Naive thymus-derived CD4-positive, alpha-beta T cell (primary cell): ENCODE measurements around the gene TMEM98. TPM values are rescaled to one million over a fixed set of nuclear protein-coding genes. Genes with fewer than 3 reads are reported as not detected.

Source experiments
- ATAC-seq: fragments of 150-1000 bp; cut with Tn5 transposase; 2 replicates; pipeline ENCODE4 v1.10.0; 2021; ENCODE audit warnings: mild to moderate bottlenecking, moderate library complexity
- CTCF ChIA-PET: fragments of 350-600 bp; sonication (Branson Sonifier 250); formaldehyde crosslinking; loops from one replicate; lab custom pipeline; 2021; ENCODE audit warnings: antibody characterized with exemption; lab: Charles Lee
- POLR2A ChIA-PET: fragments of 350-600 bp; sonication (Branson Sonifier 250); formaldehyde crosslinking; loops from one replicate; lab custom pipeline; 2021; ENCODE audit warnings: antibody characterized with exemption, inconsistent platforms; lab: Charles Lee
- DNase-seq, 9 donors: peaks; one replicate each; pipeline versions ENCODE4 v3.0.0 to v3.0.0-alpha.2; 2020 to 2022; ENCODE audit warnings: mixed read lengths in 1 of 9
- H3K27ac ChIP-seq: one replicate; pipeline ENCODE4 v1.7.0; 2013; ENCODE audit warnings: mild to moderate bottlenecking, low read depth, low read length, moderate library complexity
- H3K27me3 ChIP-seq, 2 donors: one replicate each; pipeline ENCODE4 v1.7.0; 2013; ENCODE audit warnings: low read length in 2 of 2, mild to moderate bottlenecking in 2 of 2, moderate library complexity in 2 of 2; ENCODE audit not compliant: control insufficient read depth in 2 of 2, insufficient read depth in 2 of 2
- H3K36me3 ChIP-seq, 3 experiments: 1 replicate in 2 of 3; 2 replicates in 1 of 3; pipeline ENCODE4 v1.7.0; 2013; ENCODE audit warnings: low read length in 3 of 3, mild to moderate bottlenecking in 3 of 3, moderate library complexity in 1 of 3; ENCODE audit not compliant: insufficient read depth in 3 of 3, control insufficient read depth in 2 of 3
- H3K4me1 ChIP-seq, 2 donors: one replicate each; pipeline ENCODE4 v1.7.0; 2013; ENCODE audit warnings: low read length in 2 of 2, mild to moderate bottlenecking in 2 of 2, moderate library complexity in 1 of 2; ENCODE audit not compliant: control insufficient read depth in 2 of 2, insufficient read depth in 2 of 2
- H3K4me3 ChIP-seq: 2 replicates; pipeline ENCODE4 v1.7.0; 2013; ENCODE audit warnings: mild to moderate bottlenecking, low read length
- H3K9me3 ChIP-seq, 3 experiments: 1 replicate in 2 of 3; 2 replicates in 1 of 3; pipeline ENCODE4 v1.7.0; 2013; ENCODE audit warnings: low read length in 3 of 3; ENCODE audit not compliant: control insufficient read depth in 2 of 3
- H3K27ac Mint-ChIP-seq, 9 donors: one replicate each; pipeline ENCODE4 v1.8.0; 2020 to 2022; ENCODE audit warnings: mixed read lengths in 9 of 9, mild to moderate bottlenecking in 8 of 9, moderate library complexity in 5 of 9, inconsistent platforms in 2 of 9
- H3K27me3 Mint-ChIP-seq, 5 donors: one replicate each; pipeline ENCODE4 v1.8.0; 2021 to 2022; ENCODE audit warnings: mixed read lengths in 5 of 5, mild to moderate bottlenecking in 1 of 5
- H3K36me3 Mint-ChIP-seq, 5 donors: one replicate each; pipeline ENCODE4 v1.8.0; 2020 to 2022; ENCODE audit warnings: mixed read lengths in 5 of 5, mild to moderate bottlenecking in 3 of 5, inconsistent platforms in 1 of 5
- H3K4me1 Mint-ChIP-seq, 7 donors: one replicate each; pipeline ENCODE4 v1.8.0; 2020 to 2022; ENCODE audit warnings: mixed read lengths in 7 of 7, mild to moderate bottlenecking in 3 of 7, inconsistent platforms in 1 of 7
- H3K4me3 Mint-ChIP-seq, 10 donors: one replicate each; pipeline ENCODE4 v1.8.0; 2020 to 2022; ENCODE audit warnings: mild to moderate bottlenecking in 10 of 10, mixed read lengths in 10 of 10, moderate library complexity in 6 of 10, inconsistent platforms in 2 of 10
- H3K9me3 Mint-ChIP-seq, 11 donors: one replicate each; pipeline ENCODE4 v1.8.0; 2020 to 2022; ENCODE audit warnings: mixed read lengths in 11 of 11, mild to moderate bottlenecking in 4 of 11, inconsistent platforms in 1 of 11, moderate library complexity in 1 of 11
- intact Hi-C, 2 donors: fragments of 100-400 bp; cut with micrococcal nuclease; formaldehyde crosslinking; loops; one replicate each; pipeline ENCODE4 v1.15.1; 2023
- polyA plus RNA-seq, 2 donors: library from polyadenylated mRNA; unstranded; fragments of 300-500 nt; fragmentation: Illumina TruSeq; gene quantifications; one replicate each; pipeline ENCODE4 v1.2.3, GENCODE V29; 2021
- total RNA-seq, 6 experiments: library from RNA in 5 of 6; stranded (reverse) in 5 of 6; gene quantifications; 1 replicate in 5 of 6; 2 replicates in 1 of 6; pipeline ENCODE4 v1.2.3 and lab custom pipeline; 2021 to 2026

Gene TMEM98
- total and polyA plus RNA-seq, 7 experiments from 2014 or later: 0.73 to 1.6 TPM; not detected in 5

GRCh38 chr17:32901743-32902142 is 26.2 kb upstream of the TMEM98 start:
- no peak for DNase-seq
- H3K36me3 Mint-ChIP-seq: no peaks in the 10 kb centered on the region
- H3K27ac Mint-ChIP-seq: no peak overlapping the region
- POLR2A ChIA-PET: no interaction called here
- peaks cover 20 to 39% (median 31%) of the 10 kb centered on the region in 5 donors for H3K27me3 Mint-ChIP-seq
- H3K4me3 Mint-ChIP-seq: no peak overlapping the region
- no peaks in the 10 kb centered on the region for H3K9me3 Mint-ChIP-seq
- no peaks in the 10 kb centered on the region for H3K36me3 ChIP-seq
- no peaks in the 10 kb centered on the region for H3K27me3 ChIP-seq
- peaks cover 0 to 18% (median 0%) of the 10 kb centered on the region in 7 donors for H3K4me1 Mint-ChIP-seq
- H3K4me1 ChIP-seq: no peaks in the 10 kb centered on the region
- intact Hi-C loops: no loop called here
- H3K9me3 ChIP-seq: no peaks in the 10 kb centered on the region
- CTCF ChIA-PET: no interaction called here
- no peak overlapping the region for H3K27ac ChIP-seq
- ATAC-seq: no peak
- no peak overlapping the region for H3K4me3 ChIP-seq

DNA sequence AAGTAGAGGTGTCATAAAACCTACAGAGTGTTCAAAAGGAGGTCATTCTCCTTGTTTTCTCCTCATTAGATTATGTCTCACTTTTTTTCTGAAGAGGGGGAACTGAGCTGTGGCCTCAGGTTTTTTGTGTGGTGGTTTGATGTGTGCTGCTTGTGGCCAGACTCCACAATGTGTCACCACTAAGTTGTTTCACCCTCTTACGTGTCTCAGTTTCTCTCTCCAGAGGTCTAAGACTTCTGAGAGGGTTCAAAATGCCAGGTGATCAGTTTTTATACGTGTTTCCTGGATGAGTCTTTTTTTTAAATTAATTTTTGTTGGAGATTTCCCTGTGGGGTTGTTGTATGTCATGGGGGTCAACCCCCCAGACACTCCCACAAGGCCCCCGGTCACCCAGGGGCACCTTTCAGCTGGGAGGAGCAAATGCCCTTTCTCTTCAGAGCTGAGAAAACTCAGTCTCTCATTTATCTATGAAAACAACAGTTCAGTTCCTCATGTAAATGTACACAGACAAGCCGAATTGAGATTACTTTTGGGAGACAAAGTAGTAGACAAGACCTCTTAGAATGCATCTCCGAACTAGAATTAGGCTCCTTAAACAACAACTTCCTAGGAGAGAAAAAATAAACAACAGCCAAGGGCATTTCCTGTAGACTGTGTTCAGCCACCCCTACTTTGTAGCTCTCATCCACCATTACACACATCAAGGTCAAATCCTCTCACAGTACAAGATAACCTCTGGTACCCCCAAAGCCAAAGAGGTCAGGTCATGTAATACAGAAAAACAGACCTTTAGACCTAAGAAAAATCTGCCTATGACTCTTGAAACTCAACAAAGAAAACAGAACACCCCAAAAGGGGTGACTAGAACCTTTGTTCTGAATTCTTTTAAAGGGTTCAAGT is 23.9 kb upstream of the TMEM98 start:
- Mint-ChIP-seq H3K4me1 (peaks cover 0 to 18% (median 0%) of the 10 kb centered on the region in 7 donors), H3K9me3 (no peaks in the 10 kb centered on the region), H3K27me3 (peaks cover 18 to 33% (median 26%) of the 10 kb centered on the region in 5 donors), H3K27ac (no peak overlapping the region), H3K4me3 (no peak overlapping the region), H3K36me3 (no peaks in the 10 kb centered on the region)
- ChIA-PET CTCF (no interaction called here), POLR2A (interaction anchor here (0.7 kb wide), 1 partner anchor 253 kb away, joined by 3 read pairs; no protein-coding TSS in a partner anchor)
- intact Hi-C loops: no loop called here
- Histone ChIP-seq H3K27ac (no peak overlapping the region), H3K27me3 (no peaks in the 10 kb centered on the region), H3K4me1 (no peaks in the 10 kb centered on the region), H3K36me3 (no peaks in the 10 kb centered on the region), H3K4me3 (no peak overlapping the region), H3K9me3 (no peaks in the 10 kb centered on the region)
- ATAC-seq (no peak), DNase-seq (peak in 1 of 9 donors; percentile 31)

DNA sequence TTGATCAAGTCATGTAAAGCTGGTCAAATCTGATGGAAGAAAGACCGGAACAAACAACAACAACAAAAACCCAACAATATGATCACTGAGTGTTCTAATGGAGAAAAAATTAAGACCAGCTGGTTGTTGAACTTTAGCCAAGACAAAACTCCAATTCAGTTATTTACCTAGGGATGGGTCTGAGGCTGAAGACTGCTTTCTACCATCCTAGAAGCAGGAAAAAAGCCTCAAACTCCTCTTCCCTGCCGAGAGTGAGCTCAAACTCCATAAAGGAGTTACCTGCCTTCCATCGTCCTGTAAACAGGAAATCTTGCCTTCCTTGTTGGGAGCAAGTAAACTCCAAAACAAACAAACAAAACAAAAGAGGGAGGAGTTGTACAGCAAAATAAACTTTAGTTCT is 23.1 kb upstream of the TMEM98 start:
- Mint-ChIP-seq H3K27me3 (peaks cover 18 to 33% (median 30%) of the 10 kb centered on the region in 5 donors), H3K4me3 (no peak overlapping the region), H3K9me3 (no peaks in the 10 kb centered on the region), H3K27ac (no peak overlapping the region), H3K36me3 (no peaks in the 10 kb centered on the region), H3K4me1 (peaks cover 0 to 18% (median 0%) of the 10 kb centered on the region in 7 donors)
- ATAC-seq (no peak), DNase-seq (no peak)
- intact Hi-C loops: no loop called here
- Histone ChIP-seq H3K4me1 (no peaks in the 10 kb centered on the region), H3K9me3 (no peaks in the 10 kb centered on the region), H3K27ac (no peak overlapping the region), H3K36me3 (no peaks in the 10 kb centered on the region), H3K27me3 (no peaks in the 10 kb centered on the region), H3K4me3 (no peak overlapping the region)
- ChIA-PET CTCF (no interaction called here), POLR2A (no interaction called here)

DNA sequence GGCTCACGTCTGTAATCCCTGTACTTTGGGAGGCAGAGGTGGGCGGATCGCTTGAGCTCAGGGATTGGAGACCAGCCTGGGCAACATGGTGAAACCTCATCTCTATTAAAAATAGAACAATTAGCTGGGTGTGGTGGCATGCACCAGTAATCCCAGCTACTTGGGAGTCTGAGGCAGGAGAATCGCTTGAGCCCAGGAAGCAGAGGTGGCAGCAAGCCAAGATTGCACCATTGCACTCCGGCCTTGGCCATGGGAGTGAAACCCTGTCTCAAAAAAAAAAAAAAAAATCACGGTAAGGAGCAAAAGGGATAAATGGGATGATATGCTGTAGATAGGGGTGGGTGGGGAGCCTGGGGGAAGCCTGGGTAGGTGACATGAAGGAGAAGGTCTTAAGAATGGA is 20.4 kb upstream of the TMEM98 start:
- Mint-ChIP-seq H3K9me3 (no peaks in the 10 kb centered on the region), H3K27me3 (peaks cover 14 to 30% (median 26%) of the 10 kb centered on the region in 5 donors), H3K36me3 (no peaks in the 10 kb centered on the region), H3K4me3 (no peak overlapping the region), H3K4me1 (peaks cover 0 to 18% (median 0%) of the 10 kb centered on the region in 7 donors), H3K27ac (no peak overlapping the region)
- Histone ChIP-seq H3K4me1 (no peaks in the 10 kb centered on the region), H3K36me3 (no peaks in the 10 kb centered on the region), H3K27me3 (no peaks in the 10 kb centered on the region), H3K9me3 (no peaks in the 10 kb centered on the region), H3K27ac (no peak overlapping the region), H3K4me3 (no peak overlapping the region)
- ATAC-seq (no peak), DNase-seq (no peak)
- ChIA-PET POLR2A (no interaction called here), CTCF (no interaction called here)
- intact Hi-C loops: no loop called here

- Histone ChIP-seq H3K4me3 (no peak overlapping the region), H3K9me3 (no peaks in the 10 kb centered on the region), H3K27ac (no peak overlapping the region), H3K36me3 (no peaks in the 10 kb centered on the region), H3K27me3 (no peaks in the 10 kb centered on the region), H3K4me1 (no peaks in the 10 kb centered on the region)
- ChIA-PET CTCF (interaction anchor here (2.1 kb wide), 1 partner anchor 126 kb away, joined by 6 read pairs; no protein-coding TSS in a partner anchor), POLR2A (no interaction called here)
- Mint-ChIP-seq H3K27me3 (peaks cover 12 to 26% (median 22%) of the 10 kb centered on the region in 5 donors), H3K4me3 (no peak overlapping the region), H3K9me3 (peaks cover 0 to 2% (median 0%) of the 10 kb centered on the region in 11 donors), H3K27ac (no peak overlapping the region), H3K36me3 (no peaks in the 10 kb centered on the region), H3K4me1 (peaks cover 0 to 9% (median 0%) of the 10 kb centered on the region in 7 donors)
- intact Hi-C loops: loop anchor here in 1 of 2 donors (1.0 kb wide), 1 partner anchor 127 kb away; no protein-coding TSS in a partner anchor
- ATAC-seq: peak; percentile 70
- DNase-seq: peak in 3 of 9 donors; percentile 11 to 46 (median 19)
Observed at GRCh38 chr17:32909787-32910369, 18.1 kb upstream of the TMEM98 start.

GRCh38 chr17:32910769-32911168 is 17.2 kb upstream of the TMEM98 start:
- Histone ChIP-seq H3K4me3 (no peak overlapping the region), H3K9me3 (no peaks in the 10 kb centered on the region), H3K27ac (no peak overlapping the region), H3K36me3 (no peaks in the 10 kb centered on the region), H3K27me3 (no peaks in the 10 kb centered on the region), H3K4me1 (no peaks in the 10 kb centered on the region)
- intact Hi-C loops: loop anchor here in 1 of 2 donors (1.0 kb wide), 1 partner anchor 127 kb away; no protein-coding TSS in a partner anchor
- ChIA-PET POLR2A (no interaction called here), CTCF (no interaction called here)
- peaks cover 6 to 17% (median 16%) of the 10 kb centered on the region in 5 donors for H3K27me3 Mint-ChIP-seq
- H3K4me1 Mint-ChIP-seq: peaks cover 0 to 14% (median 0%) of the 10 kb centered on the region in 7 donors
- H3K27ac Mint-ChIP-seq: no peak overlapping the region
- no peak for ATAC-seq
- no peak for DNase-seq
- no peak overlapping the region for H3K4me3 Mint-ChIP-seq
- H3K9me3 Mint-ChIP-seq: peaks cover 0 to 7% (median 0%) of the 10 kb centered on the region in 11 donors
- no peaks in the 10 kb centered on the region for H3K36me3 Mint-ChIP-seq
